Activated CD8-positive, alpha-beta memory T cell treated with anti-CD3 and anti-CD28 coated beads, Interleukin-2, amount 50 U/mL, for 1 hour (primary cell): ENCODE results near the gene CHD6.
"Not testable (repeated sequence)": the region's sequence is repeated elsewhere in the genome, so short reads cannot be mapped to it uniquely, and the experiment has no call there.

ENCODE experiments used
- DNase-seq: peaks from one replicate; pipeline ENCODE4 v3.0.0-alpha.2; 2020; ENCODE audit errors: extremely low read depth

Gene CHD6

GRCh38 chr20:41547221-41547620, 71.0 kb downstream of the CHD6 start:
- no peak for DNase-seq

- DNase-seq, result no peak
Observed at GRCh38 chr20:41546535-41546934, 71.6 kb downstream of the CHD6 start.

- DNase-seq, result no peak
Observed at GRCh38 chr20:41544472-41544871, 73.7 kb downstream of the CHD6 start.

GRCh38 chr20:41540918-41541317, 77.3 kb downstream of the CHD6 start:
- no peak for DNase-seq

DNA sequence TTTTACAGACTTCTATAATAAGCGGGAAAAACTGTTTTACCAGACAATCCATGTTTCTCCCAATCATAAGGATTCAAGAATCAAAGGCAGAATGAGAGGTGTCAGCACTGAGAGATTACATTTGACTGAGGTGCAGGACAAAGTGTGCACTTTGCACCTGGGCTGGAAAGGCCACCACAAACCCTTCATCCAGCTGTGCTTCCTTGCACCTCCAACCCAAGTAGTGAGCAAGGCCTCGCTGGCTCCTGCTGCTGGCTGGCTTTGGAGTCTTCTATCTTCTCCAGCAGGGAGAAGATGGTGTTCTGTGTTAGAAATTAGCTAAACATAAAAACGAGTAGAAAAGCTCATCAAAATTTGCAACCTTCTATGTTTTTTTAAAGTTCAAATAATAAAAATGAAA, 77.7 kb downstream of the CHD6 start:
- no peak for DNase-seq

- no peak for DNase-seq
Observed at GRCh38 chr20:41538810-41539596, 79.2 kb downstream of the CHD6 start.

DNA sequence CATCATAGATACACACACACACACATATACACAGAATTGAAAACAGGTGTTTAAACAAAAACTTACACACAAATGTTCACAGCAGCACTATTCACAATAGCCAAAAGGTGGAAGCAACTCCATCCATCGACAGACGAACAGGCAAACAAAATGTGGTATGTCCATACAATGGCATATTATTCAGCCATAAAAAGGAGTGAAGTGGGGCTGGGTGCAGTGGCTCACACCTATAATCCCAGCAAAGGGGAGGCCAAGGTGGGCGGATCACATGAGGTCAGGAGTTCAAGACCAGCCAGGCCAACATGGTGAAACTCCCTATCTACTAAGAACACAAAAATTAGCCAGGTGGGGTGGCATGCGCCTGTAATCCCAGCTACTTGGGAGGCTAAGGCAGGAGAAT, 80.3 kb downstream of the CHD6 start:
- DNase-seq, result no peak

- not testable (repeated sequence) for DNase-seq
Observed at GRCh38 chr20:41535551-41535950, 82.6 kb downstream of the CHD6 start.

DNA sequence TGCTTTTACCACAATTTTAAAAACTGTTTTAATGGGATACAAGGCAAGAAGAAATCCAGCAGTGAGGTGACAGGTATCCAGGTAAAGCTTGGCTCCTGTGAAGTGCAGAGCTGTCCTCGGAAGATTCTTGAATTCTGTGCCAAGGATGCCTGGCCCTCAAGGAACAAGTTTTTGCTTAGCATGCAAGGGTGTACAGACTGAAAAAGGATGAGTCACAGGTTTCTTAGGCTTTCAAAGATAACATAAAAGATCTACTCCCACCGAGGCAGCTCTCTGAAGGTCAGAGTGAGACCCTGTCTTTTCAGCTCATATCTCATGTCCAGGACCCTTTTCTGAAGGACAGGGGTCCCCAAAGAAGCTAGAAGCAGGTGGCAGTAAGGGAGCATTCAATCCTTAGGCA, 83.3 kb downstream of the CHD6 start:
- DNase-seq, result no peak

DNA sequence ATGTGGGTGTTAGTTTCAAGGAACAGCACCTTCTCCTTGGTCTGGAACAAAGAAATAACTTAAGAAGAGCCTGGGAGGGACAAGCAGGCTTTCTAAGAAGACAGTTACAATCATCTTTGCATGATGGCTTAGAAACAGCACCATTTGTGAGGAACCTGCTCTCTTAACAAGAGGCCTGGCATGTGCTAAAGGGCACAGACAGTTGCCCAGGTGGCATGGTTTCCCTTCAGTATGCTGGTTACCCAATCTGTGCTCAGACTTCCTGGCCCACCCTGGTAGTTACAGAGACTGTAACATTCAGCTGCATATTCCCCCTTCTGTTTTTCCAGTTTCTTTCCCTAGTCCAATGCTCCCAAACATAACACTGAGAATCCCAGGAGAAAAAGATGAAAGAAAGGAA, 84.0 kb downstream of the CHD6 start:
- no peak for DNase-seq

DNA sequence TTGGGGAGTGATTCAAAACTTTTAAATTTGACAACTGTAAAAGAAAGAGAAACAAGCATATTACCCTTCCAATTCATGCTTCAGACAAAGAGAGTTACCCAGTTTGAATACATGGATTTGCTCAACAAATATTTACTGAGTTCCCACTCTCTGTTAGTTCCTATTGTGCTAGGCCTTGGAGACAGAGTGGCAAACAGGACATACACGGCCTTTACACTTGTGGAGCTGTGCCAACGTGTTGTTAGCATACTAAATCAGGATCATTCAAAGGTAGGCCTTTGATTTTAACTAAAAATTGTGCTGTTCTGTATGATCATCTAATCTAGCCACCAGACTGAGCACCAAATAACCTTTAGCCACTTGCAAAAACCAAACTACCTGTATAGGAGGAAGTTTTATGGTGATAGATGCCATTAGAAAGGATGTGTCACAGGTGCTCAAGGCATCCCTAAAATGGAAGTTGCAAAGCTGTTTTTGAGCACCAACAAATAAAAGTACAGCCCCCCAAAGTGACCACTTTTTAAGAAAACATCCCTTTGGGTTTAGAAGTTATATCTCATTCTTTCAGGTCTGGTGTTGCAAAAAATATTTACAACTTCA, 84.5 kb downstream of the CHD6 start:
- no peak for DNase-seq

DNA sequence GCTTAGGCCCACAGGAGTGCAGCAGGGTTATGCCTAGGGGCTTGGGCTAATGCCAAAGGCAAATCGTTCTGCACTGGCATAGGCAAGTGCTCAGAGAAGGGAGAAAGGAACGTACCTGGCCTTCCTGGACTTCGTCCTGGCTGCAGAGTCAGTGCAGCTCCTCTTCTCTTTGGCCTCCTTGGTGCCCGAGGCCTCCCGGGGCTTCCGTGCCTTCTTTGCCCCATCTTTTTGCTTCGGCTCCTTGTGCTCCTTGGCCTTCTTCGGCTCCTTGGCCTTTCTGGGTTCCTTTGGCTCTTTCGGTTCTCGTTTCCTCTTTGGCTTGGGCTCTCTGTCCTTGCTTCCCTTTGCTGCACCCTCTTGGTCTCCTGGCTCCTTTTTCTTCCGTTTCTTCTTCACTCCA, 85.2 kb downstream of the CHD6 start:
- DNase-seq, result no peak

- no peak for DNase-seq
Observed at GRCh38 chr20:41531518-41532275, 86.5 kb downstream of the CHD6 start.

DNA sequence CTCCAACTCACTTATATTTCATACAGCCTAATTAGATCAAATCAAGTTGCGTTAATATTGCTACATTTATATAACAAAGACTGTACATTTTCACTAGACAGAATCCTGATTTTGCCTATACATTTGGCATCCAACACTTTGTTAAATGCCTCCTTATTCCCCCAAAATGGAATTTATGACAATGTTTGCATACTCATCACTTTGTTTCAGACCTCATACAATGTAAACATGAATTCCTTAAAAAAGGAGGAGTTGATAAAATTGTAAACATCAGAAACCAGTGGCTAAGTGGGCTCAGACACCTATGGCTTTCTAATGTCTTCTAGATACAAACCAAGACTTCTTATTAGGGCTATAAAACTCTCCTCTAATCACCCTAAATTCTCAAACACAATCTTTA, 87.3 kb downstream of the CHD6 start:
- no peak for DNase-seq

DNA sequence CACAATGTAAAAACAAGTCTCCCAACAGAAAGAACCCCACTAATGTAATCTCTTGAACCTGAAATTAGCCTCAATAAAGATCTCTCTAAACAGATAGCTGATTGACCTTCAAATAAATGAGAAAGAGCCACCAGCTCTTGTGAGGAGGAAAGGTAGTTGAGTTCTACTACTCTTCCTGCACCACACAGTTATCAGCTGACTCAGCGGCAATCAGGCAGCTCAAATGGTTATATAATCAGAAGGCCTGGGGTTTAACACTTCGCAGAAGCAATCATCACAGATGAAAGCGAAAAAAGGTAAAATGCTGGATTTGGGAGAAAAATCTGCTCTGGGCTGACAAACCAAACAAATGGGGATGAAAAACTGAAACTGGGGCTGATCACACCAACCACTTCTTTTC, 91.8 kb downstream of the CHD6 start:
- no peak for DNase-seq

GRCh38 chr20:41524980-41525613, 93.1 kb downstream of the CHD6 start:
- no peak for DNase-seq

- no peak for DNase-seq
Observed at GRCh38 chr20:41523857-41524256, 94.3 kb downstream of the CHD6 start.

GRCh38 chr20:41513829-41514228, 104.3 kb downstream of the CHD6 start:
- DNase-seq, result no peak

DNA sequence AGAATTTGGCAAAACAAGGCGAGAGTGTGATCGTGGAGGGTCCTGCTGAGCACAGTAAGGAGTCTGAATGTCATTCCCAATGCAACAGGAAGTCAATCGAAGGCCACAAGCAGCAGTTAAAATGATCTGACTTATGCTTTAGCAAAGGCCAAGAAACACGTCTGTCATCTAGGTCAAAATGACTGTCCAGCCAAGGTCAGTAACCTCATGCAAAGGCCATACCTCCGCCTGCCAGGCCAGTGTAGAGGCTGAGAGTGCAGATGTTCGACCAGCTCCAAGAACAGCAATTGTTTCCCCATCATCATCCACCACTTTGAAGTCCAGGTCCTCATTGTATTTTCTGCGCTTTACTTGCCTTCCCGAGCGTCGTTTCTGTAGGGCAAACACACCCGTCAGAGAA, 105.6 kb downstream of the CHD6 start:
- no peak for DNase-seq

DNA sequence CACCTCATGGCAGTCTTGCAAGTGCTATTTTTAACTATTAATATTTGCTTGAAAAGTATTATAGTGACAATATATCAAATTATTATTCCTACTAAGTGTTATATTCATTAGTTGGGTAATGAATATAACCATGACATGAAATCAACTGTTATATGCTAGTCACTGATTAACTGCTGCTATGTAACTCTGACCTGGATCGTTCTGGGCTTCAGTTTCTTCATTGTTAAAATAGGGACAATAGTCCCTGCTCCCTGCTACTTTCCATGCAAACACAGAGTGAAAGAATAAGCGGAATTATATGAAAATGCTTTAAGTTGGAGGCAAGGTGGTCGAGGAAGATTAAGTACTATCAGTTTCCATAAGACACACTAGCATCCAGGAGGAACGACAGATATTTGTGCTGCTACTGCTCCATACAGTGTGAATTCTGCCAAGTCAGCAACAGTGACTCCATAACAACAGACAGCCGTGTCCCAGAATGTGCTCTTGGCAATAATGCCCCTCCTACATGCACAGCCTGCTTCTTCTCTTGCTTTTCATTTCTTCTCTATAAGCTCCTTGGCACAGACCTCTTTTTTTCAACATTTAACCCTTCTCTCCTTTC, 107.2 kb downstream of the CHD6 start:
- no peak for DNase-seq

GRCh38 chr20:41510224-41510623, 108.0 kb downstream of the CHD6 start:
- no peak for DNase-seq
